Right lobe of liver (tissue), 4 donors: Measurements from ENCODE around the gene GJC1.

Source experiments
- POLR2A ChIP-seq: fragments of 450-650 bp; IDR thresholded peaks from one replicate; pipeline ENCODE4 v1.6.1; 2017; ENCODE audit warnings: antibody characterized with exemption, mild to moderate bottlenecking
- TF ChIP-seq, protein P1 (sequence below), 4 donors: fragments of 200-600 bp in 3 of 4; fragments of 450-650 bp in 1 of 4; IDR thresholded peaks; one replicate each; pipeline versions ENCODE4 v1.5.1 to v1.8.0; 2016 to 2022; ENCODE audit warnings: antibody characterized with exemption in 4 of 4, mild to moderate bottlenecking in 2 of 4
- donor health status: DM: no; HTN: no; CAD: no.
- donor health status: DM: no; HTN: no; CAD: no.
- donor health status: DM: no; HTN: yes; CAD: no.

DNA sequence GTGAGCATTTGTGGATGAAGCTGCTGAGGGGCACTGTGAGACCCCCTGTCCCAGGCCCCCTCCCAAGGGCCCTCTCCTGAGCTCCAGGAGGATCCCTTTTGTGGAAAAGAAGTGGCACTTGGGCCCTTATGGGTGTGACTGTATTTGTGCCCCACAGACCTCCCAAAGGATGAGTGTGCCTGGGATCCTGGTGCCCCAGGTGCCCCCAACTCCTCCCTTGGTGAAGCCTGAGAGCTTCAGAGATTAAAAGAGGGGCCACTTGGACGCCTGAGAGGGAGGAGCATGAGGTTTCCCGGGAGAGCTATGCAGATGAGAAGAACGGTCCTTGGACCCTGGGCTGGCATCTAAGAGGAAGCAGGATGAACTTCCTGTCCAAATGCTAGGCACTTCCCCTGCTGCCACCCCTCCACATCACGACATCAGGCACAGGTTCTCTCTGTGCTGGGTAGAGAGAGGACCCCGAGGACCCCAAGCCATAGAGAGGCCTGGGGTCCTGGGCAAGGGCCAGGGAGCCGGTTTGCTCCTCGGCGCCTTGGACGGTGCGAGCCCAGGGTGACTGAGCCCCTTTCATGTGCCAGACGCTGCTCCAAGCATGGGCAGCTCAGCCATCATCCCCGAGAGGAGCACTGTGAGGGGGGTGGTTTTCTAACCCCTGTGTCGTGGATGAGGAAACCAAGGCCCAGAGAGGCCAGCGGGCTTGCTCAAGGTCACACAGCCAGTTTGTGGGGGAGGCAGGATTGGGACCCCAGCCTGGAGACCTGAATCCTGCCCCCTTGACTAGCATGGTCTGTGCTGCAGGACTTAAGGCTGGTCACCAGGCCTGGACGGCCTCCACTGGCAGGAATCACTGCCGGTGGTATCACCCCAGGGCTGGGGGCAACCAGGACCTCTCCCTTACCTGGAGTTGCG is 76.9 kb downstream of the GJC1 start:
- TF ChIP-seq, protein P1, sequence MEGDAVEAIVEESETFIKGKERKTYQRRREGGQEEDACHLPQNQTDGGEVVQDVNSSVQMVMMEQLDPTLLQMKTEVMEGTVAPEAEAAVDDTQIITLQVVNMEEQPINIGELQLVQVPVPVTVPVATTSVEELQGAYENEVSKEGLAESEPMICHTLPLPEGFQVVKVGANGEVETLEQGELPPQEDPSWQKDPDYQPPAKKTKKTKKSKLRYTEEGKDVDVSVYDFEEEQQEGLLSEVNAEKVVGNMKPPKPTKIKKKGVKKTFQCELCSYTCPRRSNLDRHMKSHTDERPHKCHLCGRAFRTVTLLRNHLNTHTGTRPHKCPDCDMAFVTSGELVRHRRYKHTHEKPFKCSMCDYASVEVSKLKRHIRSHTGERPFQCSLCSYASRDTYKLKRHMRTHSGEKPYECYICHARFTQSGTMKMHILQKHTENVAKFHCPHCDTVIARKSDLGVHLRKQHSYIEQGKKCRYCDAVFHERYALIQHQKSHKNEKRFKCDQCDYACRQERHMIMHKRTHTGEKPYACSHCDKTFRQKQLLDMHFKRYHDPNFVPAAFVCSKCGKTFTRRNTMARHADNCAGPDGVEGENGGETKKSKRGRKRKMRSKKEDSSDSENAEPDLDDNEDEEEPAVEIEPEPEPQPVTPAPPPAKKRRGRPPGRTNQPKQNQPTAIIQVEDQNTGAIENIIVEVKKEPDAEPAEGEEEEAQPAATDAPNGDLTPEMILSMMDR (IDR thresholded peaks at IDR 0.05): no peak
- TF ChIP-seq POLR2A: no peak
